ENCODE measurements around the gene CGN. TPM values are rescaled to one million over a fixed set of nuclear protein-coding genes. Genes with fewer than 3 reads are reported as not detected.

Gene CGN
- total RNA-seq, 1 donor from 2014 or later = 6.7 TPM

DNA sequence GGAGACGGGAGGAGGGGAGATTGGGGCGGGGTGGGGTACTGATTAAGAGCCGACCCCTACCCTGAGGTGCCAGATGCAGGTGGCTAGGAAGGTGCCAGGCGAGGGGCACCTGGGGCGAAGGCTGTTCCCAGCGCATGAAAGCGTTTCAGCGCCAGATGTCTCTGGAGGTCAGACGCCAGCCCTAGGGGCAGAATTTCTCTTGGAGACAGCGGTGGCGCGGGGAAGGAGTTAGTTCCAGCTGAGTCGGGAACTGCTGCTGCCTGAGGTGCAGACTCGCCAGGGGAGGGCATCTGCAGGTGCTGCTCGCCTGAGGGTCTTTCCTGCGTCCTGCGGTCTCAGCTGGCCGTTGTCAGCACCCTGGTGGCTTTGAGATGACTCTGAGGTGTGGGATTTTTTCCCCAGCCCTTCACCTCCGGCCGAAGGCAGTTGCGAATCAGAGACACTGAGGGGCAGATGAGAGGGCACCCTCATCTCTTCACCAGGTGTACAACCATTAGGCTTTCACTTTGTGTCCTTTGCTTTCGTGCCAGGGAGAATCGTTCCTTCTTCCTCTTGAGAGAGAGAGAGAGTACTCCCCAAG lies 539 bp downstream of the CGN start:
- no peak overlapping the region for H3K27ac Mint-ChIP-seq (ENCODE audit: unreplicated experiment)
- H3K4me3 Mint-ChIP-seq = peak overlapping the region; percentile 85
- peaks cover 21% of the 10 kb centered on the region for H3K27me3 Mint-ChIP-seq (ENCODE audit: low read depth)
- no peaks in the 10 kb centered on the region for H3K36me3 Mint-ChIP-seq (ENCODE audit: low read depth)
- DNase-seq (ENCODE audit: low read depth, low spot score) = peak; percentile 45
- H3K4me1 Mint-ChIP-seq = peaks cover 33% of the 10 kb centered on the region
- TF ChIP-seq, protein P1, sequence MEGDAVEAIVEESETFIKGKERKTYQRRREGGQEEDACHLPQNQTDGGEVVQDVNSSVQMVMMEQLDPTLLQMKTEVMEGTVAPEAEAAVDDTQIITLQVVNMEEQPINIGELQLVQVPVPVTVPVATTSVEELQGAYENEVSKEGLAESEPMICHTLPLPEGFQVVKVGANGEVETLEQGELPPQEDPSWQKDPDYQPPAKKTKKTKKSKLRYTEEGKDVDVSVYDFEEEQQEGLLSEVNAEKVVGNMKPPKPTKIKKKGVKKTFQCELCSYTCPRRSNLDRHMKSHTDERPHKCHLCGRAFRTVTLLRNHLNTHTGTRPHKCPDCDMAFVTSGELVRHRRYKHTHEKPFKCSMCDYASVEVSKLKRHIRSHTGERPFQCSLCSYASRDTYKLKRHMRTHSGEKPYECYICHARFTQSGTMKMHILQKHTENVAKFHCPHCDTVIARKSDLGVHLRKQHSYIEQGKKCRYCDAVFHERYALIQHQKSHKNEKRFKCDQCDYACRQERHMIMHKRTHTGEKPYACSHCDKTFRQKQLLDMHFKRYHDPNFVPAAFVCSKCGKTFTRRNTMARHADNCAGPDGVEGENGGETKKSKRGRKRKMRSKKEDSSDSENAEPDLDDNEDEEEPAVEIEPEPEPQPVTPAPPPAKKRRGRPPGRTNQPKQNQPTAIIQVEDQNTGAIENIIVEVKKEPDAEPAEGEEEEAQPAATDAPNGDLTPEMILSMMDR (conservative IDR thresholded peaks at IDR 0.05) = peak; percentile 30
- H3K9me3 Mint-ChIP-seq = no peaks in the 10 kb centered on the region

GRCh38 chr1:151512326-151512725 lies 1.1 kb downstream of the CGN start:
- H3K4me1 Mint-ChIP-seq = peaks cover 33% of the 10 kb centered on the region
- no peaks in the 10 kb centered on the region for H3K9me3 Mint-ChIP-seq
- TF ChIP-seq, protein P1 (conservative IDR thresholded peaks at IDR 0.05) = no peak
- H3K27me3 Mint-ChIP-seq (ENCODE audit: low read depth) = peaks cover 21% of the 10 kb centered on the region
- peak overlapping the region; percentile 60 for H3K4me3 Mint-ChIP-seq
- no peak for DNase-seq (ENCODE audit: low read depth, low spot score)
- H3K27ac Mint-ChIP-seq (ENCODE audit: unreplicated experiment) = no peak overlapping the region
- no peaks in the 10 kb centered on the region for H3K36me3 Mint-ChIP-seq (ENCODE audit: low read depth)

DNA sequence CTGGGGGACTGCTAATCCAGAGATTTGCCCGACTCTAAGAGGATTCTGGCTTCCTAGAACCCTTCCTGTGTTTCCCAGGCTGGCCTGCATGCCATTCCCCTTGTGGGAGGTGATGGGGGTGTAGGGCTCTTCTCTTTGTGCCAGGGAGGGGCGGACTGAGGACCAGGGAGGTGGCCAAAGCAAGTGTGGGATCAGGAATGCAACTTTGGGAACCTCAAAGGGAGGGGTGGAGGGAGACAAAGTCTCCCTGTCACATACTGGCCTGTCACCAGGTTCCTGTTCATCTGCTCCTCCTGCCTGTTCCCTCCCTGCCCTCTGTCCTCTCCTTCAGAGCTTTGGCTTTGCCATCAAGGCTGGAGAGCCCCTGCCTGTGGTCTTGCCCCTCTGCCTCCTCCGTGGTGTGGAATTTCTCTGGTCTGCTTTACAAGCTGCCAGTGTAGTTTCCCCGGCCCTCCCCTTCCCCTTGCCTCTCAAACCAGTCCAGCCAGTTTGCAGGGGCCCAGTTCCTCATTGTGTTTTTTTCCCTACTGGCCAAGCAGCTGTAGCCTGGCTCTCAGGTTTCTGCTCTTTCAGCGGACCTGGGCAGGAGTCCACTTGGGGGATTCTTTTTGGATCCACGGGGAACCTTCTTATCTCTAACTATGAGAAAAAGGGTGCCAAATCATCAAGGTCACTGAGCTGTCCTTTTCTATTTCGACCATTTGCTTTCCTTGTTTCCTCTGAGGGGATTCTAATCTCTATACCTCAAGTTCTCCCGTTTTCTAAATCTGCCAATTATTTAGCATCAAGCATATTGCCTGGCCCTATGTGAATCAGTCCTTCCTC lies 1.8 kb downstream of the CGN start:
- TF ChIP-seq, protein P1 (conservative IDR thresholded peaks at IDR 0.05) = no peak
- peaks cover 21% of the 10 kb centered on the region for H3K27me3 Mint-ChIP-seq (ENCODE audit: low read depth)
- H3K9me3 Mint-ChIP-seq = no peaks in the 10 kb centered on the region
- no peak overlapping the region for H3K27ac Mint-ChIP-seq (ENCODE audit: unreplicated experiment)
- peaks cover 33% of the 10 kb centered on the region for H3K4me1 Mint-ChIP-seq
- DNase-seq (ENCODE audit: low read depth, low spot score) = no peak
- no peaks in the 10 kb centered on the region for H3K36me3 Mint-ChIP-seq (ENCODE audit: low read depth)
- peak overlapping the region; percentile 60 for H3K4me3 Mint-ChIP-seq

DNA sequence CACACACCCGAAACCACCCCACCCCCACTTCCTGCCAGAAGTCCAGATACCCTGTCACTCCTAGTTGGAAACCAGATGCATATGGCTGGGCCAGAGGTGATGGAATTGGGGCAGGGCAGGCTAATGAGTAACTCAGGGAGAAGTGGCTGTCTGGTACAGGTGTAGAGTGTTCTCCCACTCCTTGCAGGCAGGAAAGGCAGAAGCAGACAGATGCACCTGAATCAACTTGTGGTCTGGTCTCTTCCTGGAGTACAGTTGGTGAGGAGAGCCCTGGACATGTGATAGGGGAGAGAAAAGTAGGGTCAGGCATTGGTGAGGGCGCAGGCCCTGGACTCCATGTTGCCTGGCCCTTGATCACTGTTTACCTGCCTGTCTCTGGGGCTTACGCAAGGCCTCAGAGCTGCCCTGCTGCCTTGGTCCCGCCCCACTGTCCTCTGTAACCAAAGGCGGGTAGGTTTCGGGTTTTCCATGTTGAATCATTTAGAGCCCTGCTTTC lies 2.5 kb downstream of the CGN start:
- Mint-ChIP-seq H3K36me3 (ENCODE audit: low read depth) (no peaks in the 10 kb centered on the region), H3K27ac (ENCODE audit: unreplicated experiment) (no peak overlapping the region), H3K27me3 (ENCODE audit: low read depth) (peaks cover 21% of the 10 kb centered on the region), H3K4me1 (peaks cover 33% of the 10 kb centered on the region), H3K4me3 (peak overlapping the region; percentile 60), H3K9me3 (no peaks in the 10 kb centered on the region)
- TF ChIP-seq, protein P1 (conservative IDR thresholded peaks at IDR 0.05) = no peak
- no peak for DNase-seq (ENCODE audit: low read depth, low spot score)

GRCh38 chr1:151514366-151514765 lies 3.2 kb downstream of the CGN start:
- TF ChIP-seq, protein P1 (conservative IDR thresholded peaks at IDR 0.05) = no peak
- Mint-ChIP-seq H3K4me1 (peaks cover 33% of the 10 kb centered on the region), H3K36me3 (ENCODE audit: low read depth) (no peaks in the 10 kb centered on the region), H3K4me3 (peak overlapping the region; percentile 25), H3K27me3 (ENCODE audit: low read depth) (peaks cover 21% of the 10 kb centered on the region), H3K27ac (ENCODE audit: unreplicated experiment) (no peak overlapping the region), H3K9me3 (no peaks in the 10 kb centered on the region)
- DNase-seq (ENCODE audit: low read depth, low spot score) = no peak

Data from neural crest cell (in vitro differentiated cells).